Right ventricle myocardium inferior (tissue), 1 donor: Measurements from ENCODE around the gene MYO1D. TPM values are rescaled to one million over a fixed set of nuclear protein-coding genes. Genes with fewer than 3 reads are reported as not detected.
"Not testable (repeated sequence)": the region's sequence is repeated elsewhere in the genome, so short reads cannot be mapped to it uniquely, and the experiment has no call there.

ENCODE experiments used
- ATAC-seq: fragments of 200-7000 bp; cut with Tn5 transposase; one replicate; pipeline ENCODE4 v1.9.1; 2020; ENCODE audit warnings: mild to moderate bottlenecking, moderate library complexity
- DNase-seq: peaks from one replicate; pipeline ENCODE4 v3.0.0; 2021; ENCODE audit errors: missing footprints
- intact Hi-C: fragments of 100-400 bp; cut with DNase I; formaldehyde crosslinking; loops from one replicate; pipeline ENCODE4 v1.11.0; 2022
- total RNA-seq: library from RNA; stranded (reverse); fragmentation: NEBNext Ultra II Directional; extraction: Animal tissue kit (Norgen Biotek cat#: 25700); gene quantifications from one replicate; pipeline ENCODE4 v1.2.1, GENCODE V29; 2021
- donor health status: DM: no; HTN: yes; CAD: no; lungs with severe emphysema.

Gene MYO1D
- total RNA-seq, 1 donor from 2014 or later: 4.7 TPM

- ATAC-seq (no peak), DNase-seq (no peak)
- intact Hi-C loops: no loop called here
Measured at GRCh38 chr17:32551186-32551955, 325.6 kb downstream of the MYO1D start.

- intact Hi-C loops: no loop called here
- ATAC-seq: no peak
- no peak for DNase-seq
Measured at GRCh38 chr17:32549559-32549958, 327.4 kb downstream of the MYO1D start.

- intact Hi-C loops: no loop called here
- DNase-seq (no peak), ATAC-seq (no peak)
Measured at GRCh38 chr17:32546031-32546444, 330.9 kb downstream of the MYO1D start.

GRCh38 chr17:32542186-32542585 is 334.7 kb downstream of the MYO1D start:
- no peak for ATAC-seq
- no peak for DNase-seq
- intact Hi-C loops: no loop called here

- DNase-seq (no peak), ATAC-seq (no peak)
- intact Hi-C loops: no loop called here
Measured at GRCh38 chr17:32541640-32542039, 335.3 kb downstream of the MYO1D start.

GRCh38 chr17:32536736-32537643 is 339.9 kb downstream of the MYO1D start:
- ATAC-seq (no peak), DNase-seq (no peak)
- intact Hi-C loops: no loop called here

GRCh38 chr17:32533296-32533695 is 343.6 kb downstream of the MYO1D start:
- intact Hi-C loops: no loop called here
- no peak for ATAC-seq
- DNase-seq: no peak

- intact Hi-C loops: no loop called here
- ATAC-seq: no peak
Measured at GRCh38 chr17:32529604-32530003, 347.3 kb downstream of the MYO1D start.

GRCh38 chr17:32528825-32529224 is 348.1 kb downstream of the MYO1D start:
- intact Hi-C loops: no loop called here
- DNase-seq: no peak

More at GRCh38 chr17:32529604-32530003, 347.3 kb downstream of the MYO1D start:
- no peak for DNase-seq

GRCh38 chr17:32527146-32527545 is 349.8 kb downstream of the MYO1D start:
- ATAC-seq (no peak), DNase-seq (no peak)
- intact Hi-C loops: no loop called here

More at GRCh38 chr17:32528825-32529224, 348.1 kb downstream of the MYO1D start:
- no peak for ATAC-seq

GRCh38 chr17:32525122-32525521 is 351.8 kb downstream of the MYO1D start:
- ATAC-seq: no peak
- no peak for DNase-seq
- intact Hi-C loops: no loop called here

GRCh38 chr17:32524553-32524880 is 352.4 kb downstream of the MYO1D start:
- DNase-seq, ATAC-seq, intact Hi-C loops: not testable (repeated sequence)

GRCh38 chr17:32523827-32524552 is 352.9 kb downstream of the MYO1D start:
- intact Hi-C loops: no loop called here
- DNase-seq: no peak
- no peak for ATAC-seq

GRCh38 chr17:32523017-32523680 is 353.8 kb downstream of the MYO1D start:
- DNase-seq (no peak), ATAC-seq (no peak)
- intact Hi-C loops: no loop called here

GRCh38 chr17:32520737-32521404 is 356.1 kb downstream of the MYO1D start:
- ATAC-seq: no peak
- intact Hi-C loops: no loop called here
- no peak for DNase-seq

GRCh38 chr17:32520104-32520701 is 356.7 kb downstream of the MYO1D start:
- DNase-seq (no peak), ATAC-seq (no peak)
- intact Hi-C loops: no loop called here

- intact Hi-C loops: no loop called here
- ATAC-seq (peak; percentile 64), DNase-seq (no peak)
Measured at GRCh38 chr17:32519228-32520103, 357.5 kb downstream of the MYO1D start.
